OCI-LY1 (cell line): ENCODE results near the gene KIF19.
"Not testable (repeated sequence)": the region's sequence is repeated elsewhere in the genome, so short reads cannot be mapped to it uniquely, and the experiment has no call there.

ENCODE experiments used
- H2AFZ ChIP-seq: fragments of 200-600 bp; sonication (generic), shearing (Covaris generic); 2 replicates; pipeline ENCODE4 v1.6.0; 2014; ENCODE audit warnings: antibody characterized with exemption, mild to moderate bottlenecking, low read length
- H3F3A ChIP-seq: fragments of 200-600 bp; sonication (generic), shearing (Covaris generic); 2 replicates; pipeline ENCODE4 v1.6.0; 2014; ENCODE audit warnings: mild to moderate bottlenecking, antibody characterized with exemption, low read length, moderate library complexity; ENCODE audit not compliant: insufficient read depth
- H3K27ac ChIP-seq: fragments of 200-600 bp; sonication (generic); 2 replicates; pipeline ENCODE4 v1.5.1; 2014; ENCODE audit warnings: low read length, mixed run types, mild to moderate bottlenecking, low read depth; ENCODE audit not compliant: poor library complexity, severe bottlenecking
- H3K27me3 ChIP-seq: fragments of 200-600 bp; sonication (generic); 2 replicates; pipeline ENCODE4 v1.6.0; 2014; ENCODE audit warnings: antibody characterized with exemption, mild to moderate bottlenecking, low read length, moderate library complexity; ENCODE audit not compliant: insufficient read depth
- H3K36me3 ChIP-seq: fragments of 200-600 bp; sonication (generic); 2 replicates; pipeline ENCODE4 v1.6.1; 2014; ENCODE audit warnings: mild to moderate bottlenecking, antibody characterized with exemption, low read length, moderate library complexity, mixed read lengths; ENCODE audit not compliant: insufficient read depth
- H3K4me1 ChIP-seq: fragments of 200-600 bp; sonication (generic); 2 replicates; pipeline ENCODE4 v1.5.1; 2014; ENCODE audit warnings: mild to moderate bottlenecking, low read length, moderate library complexity; ENCODE audit not compliant: insufficient read depth, severe bottlenecking
- H3K4me2 ChIP-seq: fragments of 200-600 bp; sonication (generic), shearing (Covaris generic); 2 replicates; pipeline ENCODE4 v1.6.1; 2014; ENCODE audit warnings: low read length
- H3K4me3 ChIP-seq: fragments of 200-600 bp; sonication (generic); 2 replicates; pipeline ENCODE4 v1.5.1; 2014; ENCODE audit warnings: low read length, low read depth, mild to moderate bottlenecking, mixed read lengths; ENCODE audit not compliant: poor library complexity, severe bottlenecking
- H3K79me2 ChIP-seq: fragments of 200-600 bp; shearing (Covaris generic); 2 replicates; pipeline ENCODE4 v1.6.1; 2016; ENCODE audit warnings: mixed run types, low read length, mixed read lengths; ENCODE audit not compliant: insufficient read depth
- H3K9ac ChIP-seq: fragments of 200-600 bp; sonication (generic), shearing (Covaris generic); 2 replicates; pipeline ENCODE4 v1.6.1; 2014; ENCODE audit warnings: mild to moderate bottlenecking, low read length, mixed read lengths
- H3K9me2 ChIP-seq: fragments of 200-600 bp; sonication (generic), shearing (Covaris generic); 2 replicates; pipeline ENCODE4 v1.6.1; 2014; ENCODE audit warnings: low read depth, mild to moderate bottlenecking, low read length, mixed read lengths
- H3K9me3 ChIP-seq: fragments of 200-600 bp; shearing (Covaris generic); 2 replicates; pipeline ENCODE4 v1.6.1; 2014; ENCODE audit warnings: low read length, mixed read lengths
- H4K20me1 ChIP-seq: fragments of 200-600 bp; sonication (generic), shearing (Covaris generic); 2 replicates; pipeline ENCODE4 v1.6.0; 2016; ENCODE audit warnings: mild to moderate bottlenecking, low read length; ENCODE audit not compliant: insufficient read depth
- CTCF ChIP-seq: fragments of 200-600 bp; sonication (generic), shearing (Covaris generic); IDR thresholded peaks from 2 replicates; pipeline ENCODE4 v1.5.1; 2017; ENCODE audit warnings: mild to moderate bottlenecking, antibody characterized with exemption, low read length, moderate library complexity, mixed read lengths
- EZH2 ChIP-seq: fragments of 200-600 bp; sonication (generic), shearing (Covaris generic); IDR thresholded peaks from 2 replicates; pipeline ENCODE4 v1.8.0; 2017; ENCODE audit warnings: borderline replicate concordance, mixed run types, mild to moderate bottlenecking, antibody characterized with exemption, low read length, moderate library complexity, mixed read lengths

Gene KIF19

GRCh38 chr17:74325743-74326379 is at the start of gene KIF19:
KIF19 (plus strand) TSS chr17:74326226; CDS start chr17:74326350, 124 bp downstream.
- Histone ChIP-seq H3K4me1 (no peaks in the 10 kb centered on the region), H2AFZ (no peak within 1 kb of the TSS), H3K36me3 (no peaks in the 10 kb centered on the region), H3K9ac (no peak within 1 kb of the TSS), H3F3A (no peaks in the 10 kb centered on the region), H3K27ac (no peak within 1 kb of the TSS), H3K9me2 (no peaks in the 10 kb centered on the region), H3K4me3 (no peak within 1 kb of the TSS), H4K20me1 (no peaks in the 10 kb centered on the region), H3K79me2 (no peaks in the 10 kb centered on the region), H3K4me2 (no peak within 1 kb of the TSS), H3K9me3 (no peaks in the 10 kb centered on the region), H3K27me3 (peaks cover 4% of the 10 kb centered on the region; the same call in 1 of the 2 replicates)
- TF ChIP-seq EZH2 (no peak), CTCF (no peak)

- Histone ChIP-seq H3K36me3 (no peaks in the 10 kb centered on the region), H2AFZ (no peak overlapping the region), H3K79me2 (no peaks in the 10 kb centered on the region), H3K9me2 (no peaks in the 10 kb centered on the region), H3K27me3 (no peaks in the 10 kb centered on the region), H3K4me3 (no peak overlapping the region), H4K20me1 (no peaks in the 10 kb centered on the region), H3K4me2 (no peak overlapping the region), H3K9me3 (no peaks in the 10 kb centered on the region), H3K4me1 (no peaks in the 10 kb centered on the region), H3F3A (no peaks in the 10 kb centered on the region), H3K27ac (no peak overlapping the region), H3K9ac (no peak overlapping the region)
- TF ChIP-seq EZH2 (no peak), CTCF (no peak)
Measured at GRCh38 chr17:74276541-74277009, 49.5 kb upstream of the KIF19 start.

DNA sequence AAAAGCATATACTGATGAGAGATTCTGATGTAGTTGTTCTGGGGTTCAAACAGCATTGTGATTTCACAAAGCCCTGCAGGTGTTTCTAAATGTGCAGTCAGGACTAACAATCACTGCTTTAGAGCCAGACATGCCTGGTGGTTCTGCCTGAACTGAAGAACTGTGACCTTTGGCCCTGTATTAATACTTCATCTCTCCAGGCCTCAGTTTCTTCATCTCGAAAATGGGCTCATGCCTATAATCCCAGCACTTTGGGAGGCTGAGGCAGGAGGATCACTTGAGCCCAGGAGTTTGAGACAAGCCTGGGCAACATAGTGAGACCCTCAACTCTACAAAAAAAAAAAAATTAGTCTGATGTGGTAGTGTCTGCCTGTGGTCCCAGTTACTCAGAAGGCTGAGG is 48.1 kb upstream of the KIF19 start:
- Histone ChIP-seq H3K9me2 (no peaks in the 10 kb centered on the region), H3K4me2 (no peak overlapping the region), H3K27me3 (peaks cover 3% of the 10 kb centered on the region; the same call in 1 of the 2 replicates), H2AFZ (no peak overlapping the region), H3K4me1 (no peaks in the 10 kb centered on the region), H3K9ac (no peak overlapping the region), H3K36me3 (no peaks in the 10 kb centered on the region), H3K27ac (no peak overlapping the region), H3K79me2 (no peaks in the 10 kb centered on the region), H4K20me1 (no peaks in the 10 kb centered on the region), H3F3A (no peaks in the 10 kb centered on the region), H3K9me3 (no peaks in the 10 kb centered on the region), H3K4me3 (no peak overlapping the region)
- TF ChIP-seq EZH2 (no peak), CTCF (no peak)

GRCh38 chr17:74279617-74280016 is 46.4 kb upstream of the KIF19 start:
- H3K9me3 ChIP-seq = not testable (repeated sequence)

More at GRCh38 chr17:74279617-74280016, 46.4 kb upstream of the KIF19 start:
- H3K4me1 ChIP-seq, H3K36me3 ChIP-seq, H3K27ac ChIP-seq, H3F3A ChIP-seq, H3K4me3 ChIP-seq, H3K4me2 ChIP-seq, H4K20me1 ChIP-seq, H2AFZ ChIP-seq, H3K9ac ChIP-seq, H3K79me2 ChIP-seq, H3K9me2 ChIP-seq, H3K27me3 ChIP-seq: not testable (repeated sequence)
